Raji (cell line): ENCODE data around the gene BACE1.

Experiments
- POLR2A ChIP-seq: IDR thresholded peaks from 2 replicates; pipeline ENCODE4 v1.6.1; 2011; ENCODE audit warnings: low read depth, low read length, control low read depth; ENCODE audit not compliant: insufficient read depth

Gene BACE1

GRCh38 chr11:117315285-117316196 lies 515 bp downstream of the BACE1 start:
- no peak for TF ChIP-seq POLR2A

- no peak for TF ChIP-seq POLR2A
Observed at GRCh38 chr11:117314840-117315239, 1.2 kb downstream of the BACE1 start.

GRCh38 chr11:117313828-117314768 lies 2.0 kb downstream of the BACE1 start:
- TF ChIP-seq POLR2A: no peak

GRCh38 chr11:117313091-117313490 lies 3.0 kb downstream of the BACE1 start:
- no peak for TF ChIP-seq POLR2A

GRCh38 chr11:117309310-117309709 lies 6.7 kb downstream of the BACE1 start:
- TF ChIP-seq POLR2A: no peak

- no peak for TF ChIP-seq POLR2A
Observed at GRCh38 chr11:117305145-117305544, 10.9 kb downstream of the BACE1 start.

- TF ChIP-seq POLR2A: no peak
Observed at GRCh38 chr11:117303646-117304315, 12.3 kb downstream of the BACE1 start.

- TF ChIP-seq POLR2A: no peak
Observed at GRCh38 chr11:117303101-117303500, 13.0 kb downstream of the BACE1 start.

GRCh38 chr11:117302228-117302627 lies 13.8 kb downstream of the BACE1 start:
- TF ChIP-seq POLR2A: no peak

- no peak for TF ChIP-seq POLR2A
Observed at GRCh38 chr11:117300773-117301172, 15.3 kb downstream of the BACE1 start.

GRCh38 chr11:117300283-117300663 lies 15.8 kb downstream of the BACE1 start:
- no peak for TF ChIP-seq POLR2A

GRCh38 chr11:117299351-117300282 lies 16.4 kb downstream of the BACE1 start:
- TF ChIP-seq POLR2A: no peak

- no peak for TF ChIP-seq POLR2A
Observed at GRCh38 chr11:117298195-117298594, 17.9 kb downstream of the BACE1 start.

- no peak for TF ChIP-seq POLR2A
Observed at GRCh38 chr11:117296881-117297280, 19.2 kb downstream of the BACE1 start.
